Measurements from ENCODE around the gene ATP1A4.

- TF ChIP-seq CTCF (IDR thresholded peaks at IDR 0.05) (no peak), POLR2A (IDR thresholded peaks at IDR 0.05) (no peak)
Measured at GRCh38 chr1:160105155-160105554, 46.2 kb upstream of the ATP1A4 start.
